NB4 (cell line): ENCODE measurements around the gene ACSM2A.
"Not testable (repeated sequence)": the region's sequence is repeated elsewhere in the genome, so short reads cannot be mapped to it uniquely, and the experiment has no call there.

Source experiments
- MYC ChIP-seq: IDR thresholded peaks from 2 replicates; pipeline ENCODE4 v1.6.1; 2011; ENCODE audit warnings: low read depth, low read length
- POLR2A ChIP-seq: IDR thresholded peaks from 2 replicates; pipeline ENCODE4 v1.6.1; 2011; ENCODE audit warnings: mild to moderate bottlenecking; ENCODE audit not compliant: insufficient read length; ENCODE audit errors: extremely low read depth
- TF ChIP-seq, protein P1 (sequence below): IDR thresholded peaks from one replicate; pipeline ENCODE4 v1.5.1; 2012; ENCODE audit warnings: low read depth, low read length
- TF ChIP-seq, protein P2 (sequence below): IDR thresholded peaks from 2 replicates; pipeline ENCODE4 v1.6.1; 2011; ENCODE audit warnings: low read depth, low read length

DNA sequence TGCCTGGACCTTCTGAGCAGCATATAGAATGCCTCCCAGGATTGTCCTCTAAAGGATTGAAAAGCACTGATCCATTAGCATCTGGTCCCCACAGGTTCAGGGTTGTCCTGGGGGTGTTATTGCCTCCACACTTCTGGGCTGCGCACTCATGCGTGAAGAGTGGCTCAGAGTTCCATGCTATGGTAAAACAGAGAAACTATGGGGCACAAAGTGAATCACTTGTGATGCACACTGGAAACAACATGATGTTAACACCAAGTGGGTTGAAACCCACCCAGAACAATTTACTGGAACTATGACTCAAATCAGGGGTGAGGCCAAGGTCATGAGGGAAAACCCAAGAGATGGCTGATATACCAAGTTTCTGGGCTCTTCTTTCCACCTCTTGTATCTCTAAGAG lies 18.6 kb downstream of the ACSM2A start:
- TF ChIP-seq, protein P1, sequence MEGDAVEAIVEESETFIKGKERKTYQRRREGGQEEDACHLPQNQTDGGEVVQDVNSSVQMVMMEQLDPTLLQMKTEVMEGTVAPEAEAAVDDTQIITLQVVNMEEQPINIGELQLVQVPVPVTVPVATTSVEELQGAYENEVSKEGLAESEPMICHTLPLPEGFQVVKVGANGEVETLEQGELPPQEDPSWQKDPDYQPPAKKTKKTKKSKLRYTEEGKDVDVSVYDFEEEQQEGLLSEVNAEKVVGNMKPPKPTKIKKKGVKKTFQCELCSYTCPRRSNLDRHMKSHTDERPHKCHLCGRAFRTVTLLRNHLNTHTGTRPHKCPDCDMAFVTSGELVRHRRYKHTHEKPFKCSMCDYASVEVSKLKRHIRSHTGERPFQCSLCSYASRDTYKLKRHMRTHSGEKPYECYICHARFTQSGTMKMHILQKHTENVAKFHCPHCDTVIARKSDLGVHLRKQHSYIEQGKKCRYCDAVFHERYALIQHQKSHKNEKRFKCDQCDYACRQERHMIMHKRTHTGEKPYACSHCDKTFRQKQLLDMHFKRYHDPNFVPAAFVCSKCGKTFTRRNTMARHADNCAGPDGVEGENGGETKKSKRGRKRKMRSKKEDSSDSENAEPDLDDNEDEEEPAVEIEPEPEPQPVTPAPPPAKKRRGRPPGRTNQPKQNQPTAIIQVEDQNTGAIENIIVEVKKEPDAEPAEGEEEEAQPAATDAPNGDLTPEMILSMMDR: not testable (repeated sequence)
- TF ChIP-seq POLR2A, MYC: not testable (repeated sequence)
- TF ChIP-seq, protein P2, sequence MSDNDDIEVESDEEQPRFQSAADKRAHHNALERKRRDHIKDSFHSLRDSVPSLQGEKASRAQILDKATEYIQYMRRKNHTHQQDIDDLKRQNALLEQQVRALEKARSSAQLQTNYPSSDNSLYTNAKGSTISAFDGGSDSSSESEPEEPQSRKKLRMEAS: not testable (repeated sequence)
